Left ventricle myocardium inferior (tissue), 1 donor: ENCODE data around the gene GJD4. TPM values are rescaled to one million over a fixed set of nuclear protein-coding genes. Genes with fewer than 3 reads are reported as not detected.

ENCODE experiments used
- DNase-seq: peaks from one replicate; pipeline ENCODE4 v3.0.0-alpha.2; 2020
- H3K27ac ChIP-seq: fragments of 200-600 bp; replicated peaks from 2 replicates; pipeline ENCODE4 v1.8.0; 2021
- H3K27me3 ChIP-seq: fragments of 200-600 bp; 2 replicates; pipeline ENCODE4 v1.8.0; 2021; ENCODE audit warnings: low read depth
- H3K36me3 ChIP-seq: fragments of 200-600 bp; 2 replicates; pipeline ENCODE4 v1.8.0; 2021
- H3K4me1 ChIP-seq: fragments of 200-600 bp; 2 replicates; pipeline ENCODE4 v1.8.0; 2021
- H3K4me3 ChIP-seq: fragments of 200-600 bp; 2 replicates; pipeline ENCODE4 v1.8.0; 2021; ENCODE audit warnings: mild to moderate bottlenecking, moderate library complexity
- H3K9me3 ChIP-seq: fragments of 200-600 bp; replicated peaks from 2 replicates; pipeline ENCODE4 v1.8.0; 2021
- intact Hi-C: fragments of 100-400 bp; cut with micrococcal nuclease; formaldehyde crosslinking; loops from one replicate; pipeline ENCODE4 v1.11.0; 2022
- total RNA-seq: library from RNA; stranded (reverse); fragmentation: NEBNext Ultra II Directional; extraction: Animal tissue kit (Norgen Biotek cat#: 25700); gene quantifications from one replicate; pipeline ENCODE4 v1.2.1, GENCODE V29; 2021
- TF ChIP-seq, protein P1 (sequence below): fragments of 200-600 bp; IDR thresholded peaks from 2 replicates; pipeline ENCODE4 v1.8.0; 2021; ENCODE audit warnings: antibody characterized with exemption, mild to moderate bottlenecking, borderline replicate concordance
- donor health status: DM: no; HTN: yes; CAD: no; lungs with severe emphysema.

GJD4 gene
- total RNA-seq, 1 donor from 2014 or later: not detected

DNA sequence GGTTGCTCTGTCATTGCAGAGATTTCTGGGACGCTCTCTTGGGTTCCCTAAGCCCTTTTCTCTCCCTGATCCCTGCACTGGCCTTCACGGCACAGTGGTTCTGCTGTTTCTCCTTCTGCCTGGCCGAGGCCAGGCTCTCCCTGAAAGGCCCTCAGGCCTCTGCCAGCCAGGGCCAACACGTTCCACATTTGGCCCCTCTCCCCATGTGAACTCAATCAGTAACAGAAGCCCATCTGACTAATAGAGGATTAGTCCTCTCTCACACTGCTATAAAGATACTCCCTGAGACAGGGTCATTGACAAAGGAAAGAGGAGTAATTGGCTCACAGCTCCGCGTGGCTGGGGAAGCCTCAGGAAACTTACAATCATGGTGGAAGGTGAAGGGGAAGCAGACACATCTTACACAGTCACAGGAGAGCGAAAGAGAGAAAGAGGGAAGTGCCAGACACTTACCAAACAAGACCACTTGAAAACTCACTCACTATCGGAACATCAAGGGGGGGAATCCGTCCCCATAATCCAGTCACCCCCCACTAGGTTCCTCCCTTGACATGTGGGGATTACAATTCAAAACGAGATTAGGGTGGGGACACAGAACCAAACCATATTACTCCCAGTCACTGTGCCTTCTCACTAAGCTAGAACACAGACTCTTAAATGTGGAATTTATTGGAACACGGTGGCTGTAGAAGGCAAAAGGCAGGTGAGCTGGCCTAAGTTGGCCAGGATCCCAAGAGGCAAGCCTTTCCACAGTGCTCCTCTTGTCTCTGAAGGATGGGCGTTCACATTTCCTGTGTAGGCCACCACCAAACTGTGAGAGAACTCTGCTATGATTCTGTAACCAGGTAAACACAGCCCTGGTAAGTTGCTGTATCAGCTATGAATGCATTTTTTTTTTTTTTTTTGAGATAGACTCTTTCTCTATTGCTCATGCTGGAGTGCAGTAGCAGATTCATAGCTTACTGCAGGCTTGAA is 28.2 kb downstream of the GJD4 start:
- intact Hi-C loops: no loop called here
- Histone ChIP-seq H3K4me3 (no peak overlapping the region), H3K4me1 (peaks cover 26% of the 10 kb centered on the region), H3K36me3 (no peaks in the 10 kb centered on the region), H3K9me3 (no peaks in the 10 kb centered on the region), H3K27ac (no peak overlapping the region), H3K27me3 (no peaks in the 10 kb centered on the region)
- DNase-seq: no peak
- TF ChIP-seq, protein P1, sequence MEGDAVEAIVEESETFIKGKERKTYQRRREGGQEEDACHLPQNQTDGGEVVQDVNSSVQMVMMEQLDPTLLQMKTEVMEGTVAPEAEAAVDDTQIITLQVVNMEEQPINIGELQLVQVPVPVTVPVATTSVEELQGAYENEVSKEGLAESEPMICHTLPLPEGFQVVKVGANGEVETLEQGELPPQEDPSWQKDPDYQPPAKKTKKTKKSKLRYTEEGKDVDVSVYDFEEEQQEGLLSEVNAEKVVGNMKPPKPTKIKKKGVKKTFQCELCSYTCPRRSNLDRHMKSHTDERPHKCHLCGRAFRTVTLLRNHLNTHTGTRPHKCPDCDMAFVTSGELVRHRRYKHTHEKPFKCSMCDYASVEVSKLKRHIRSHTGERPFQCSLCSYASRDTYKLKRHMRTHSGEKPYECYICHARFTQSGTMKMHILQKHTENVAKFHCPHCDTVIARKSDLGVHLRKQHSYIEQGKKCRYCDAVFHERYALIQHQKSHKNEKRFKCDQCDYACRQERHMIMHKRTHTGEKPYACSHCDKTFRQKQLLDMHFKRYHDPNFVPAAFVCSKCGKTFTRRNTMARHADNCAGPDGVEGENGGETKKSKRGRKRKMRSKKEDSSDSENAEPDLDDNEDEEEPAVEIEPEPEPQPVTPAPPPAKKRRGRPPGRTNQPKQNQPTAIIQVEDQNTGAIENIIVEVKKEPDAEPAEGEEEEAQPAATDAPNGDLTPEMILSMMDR: no peak

DNA sequence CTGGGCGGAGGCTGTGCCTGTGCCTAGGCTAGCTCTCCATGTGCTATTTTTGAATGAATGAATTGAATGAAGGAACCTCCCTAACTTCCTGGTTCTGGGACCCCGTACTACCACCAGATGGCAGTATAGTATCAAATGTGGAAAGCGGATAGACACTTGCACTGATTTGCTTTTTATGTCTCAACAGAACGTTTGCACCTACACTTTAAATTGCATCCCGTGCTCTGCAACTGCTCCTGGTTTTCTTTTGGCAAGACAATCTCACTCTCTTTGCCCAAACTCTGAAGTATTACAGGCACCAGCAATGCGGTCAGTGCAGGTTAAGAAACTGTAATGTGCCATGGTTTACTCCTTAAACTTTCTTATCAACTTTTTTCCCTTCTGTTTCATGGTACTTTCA is 30.4 kb downstream of the GJD4 start:
- H3K36me3 ChIP-seq: no peaks in the 10 kb centered on the region
- no peak for DNase-seq
- intact Hi-C loops: loop anchor here (5.0 kb wide), 1 partner anchor 1142 kb away; no protein-coding TSS in a partner anchor
- H3K27me3 ChIP-seq: no peaks in the 10 kb centered on the region
- H3K4me1 ChIP-seq: peaks cover 41% of the 10 kb centered on the region
- no peaks in the 10 kb centered on the region for H3K9me3 ChIP-seq
- TF ChIP-seq, protein P1: peak; percentile 95
- no peak overlapping the region for H3K27ac ChIP-seq
- H3K4me3 ChIP-seq: no peak overlapping the region

DNA sequence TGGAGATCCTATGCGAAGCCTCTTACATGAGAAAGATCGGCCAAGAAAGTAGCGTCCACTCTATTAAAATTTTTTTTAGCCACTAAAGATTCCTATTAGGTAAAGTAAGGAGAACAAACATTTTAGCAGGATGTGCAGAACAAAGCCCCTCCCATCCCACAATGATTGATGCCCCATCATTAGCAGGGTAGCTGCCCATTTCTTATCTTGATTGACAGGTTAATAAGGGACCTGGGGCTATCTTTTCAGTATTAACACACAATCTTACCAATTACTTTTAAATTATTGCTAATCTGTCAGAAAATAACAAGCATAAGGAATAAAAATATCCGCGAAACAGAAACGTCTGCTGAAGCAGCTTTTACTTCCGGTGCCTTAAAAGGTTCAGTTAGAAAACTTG is 31.8 kb downstream of the GJD4 start:
- peaks cover 52% of the 10 kb centered on the region for H3K4me1 ChIP-seq
- H3K4me3 ChIP-seq: peak overlapping the region; percentile 28
- H3K27me3 ChIP-seq: no peaks in the 10 kb centered on the region
- H3K27ac ChIP-seq: no peak overlapping the region
- no peaks in the 10 kb centered on the region for H3K9me3 ChIP-seq
- TF ChIP-seq, protein P1: no peak
- intact Hi-C loops: loop anchor here (5.0 kb wide), 1 partner anchor 1140 kb away; no protein-coding TSS in a partner anchor
- no peak for DNase-seq
- H3K36me3 ChIP-seq: no peaks in the 10 kb centered on the region

DNA sequence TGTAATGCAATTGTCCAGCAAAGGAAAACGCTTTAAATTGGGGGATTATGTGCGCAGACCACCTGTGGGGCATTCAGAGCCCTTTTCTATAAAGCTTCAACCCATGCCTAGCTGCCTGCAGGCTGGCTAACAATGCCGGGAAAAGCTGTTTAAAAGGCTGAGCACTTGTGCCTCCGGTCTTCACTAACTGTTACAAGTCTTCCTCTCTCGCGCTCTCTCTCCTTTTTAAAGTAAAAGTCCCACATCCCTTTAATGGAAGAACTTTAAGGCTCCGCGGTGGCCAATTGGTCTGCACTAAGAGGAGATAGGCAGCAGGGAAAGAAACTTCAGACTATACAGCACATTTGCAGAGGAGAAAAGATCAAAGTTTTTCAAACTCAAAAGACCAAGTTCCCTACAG is 32.3 kb downstream of the GJD4 start:
- TF ChIP-seq, protein P1: no peak
- Histone ChIP-seq H3K27me3 (no peaks in the 10 kb centered on the region), H3K36me3 (no peaks in the 10 kb centered on the region), H3K4me1 (peaks cover 55% of the 10 kb centered on the region), H3K4me3 (peak overlapping the region; percentile 28), H3K9me3 (no peaks in the 10 kb centered on the region), H3K27ac (no peak overlapping the region)
- intact Hi-C loops: loop anchor here (5.0 kb wide), 1 partner anchor 1140 kb away; no protein-coding TSS in a partner anchor
- DNase-seq: no peak

DNA sequence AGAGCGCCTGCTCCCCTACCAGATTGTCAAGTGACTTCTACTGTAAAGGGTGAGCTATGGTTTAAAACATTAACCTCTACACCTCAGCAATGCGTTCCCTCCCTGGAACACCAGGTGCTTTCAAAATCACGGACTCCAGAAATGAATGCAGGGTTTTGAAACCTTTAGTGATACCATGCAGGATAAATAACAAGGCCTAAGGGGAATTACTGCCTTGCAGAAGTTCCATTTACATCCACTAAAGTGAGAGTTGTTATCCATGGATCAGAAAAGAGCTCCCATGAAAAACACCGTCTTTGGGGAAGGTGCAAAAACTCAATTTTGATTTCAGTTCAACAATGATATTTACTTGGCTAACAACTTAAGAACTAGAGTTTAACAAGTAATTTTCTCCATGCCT is 33.0 kb downstream of the GJD4 start:
- Histone ChIP-seq H3K27ac (no peak overlapping the region), H3K4me3 (no peak overlapping the region), H3K27me3 (no peaks in the 10 kb centered on the region), H3K36me3 (no peaks in the 10 kb centered on the region), H3K4me1 (peaks cover 61% of the 10 kb centered on the region), H3K9me3 (no peaks in the 10 kb centered on the region)
- DNase-seq: no peak
- TF ChIP-seq, protein P1: no peak
- intact Hi-C loops: loop anchor here (5.0 kb wide), 1 partner anchor 1139 kb away; no protein-coding TSS in a partner anchor
